PC-9 (cell line): ENCODE measurements around the gene TMEM44. TPM values are rescaled to one million over a fixed set of nuclear protein-coding genes. Genes with fewer than 3 reads are reported as not detected.

ENCODE experiments used
- BruUV-seq: library from RNA; stranded (reverse); fragments of 400-500 nt; replicated peaks from 2 replicates; lab custom pipeline; 2021; lab: Mats Ljungman, UMichigan
- CTCF ChIA-PET: fragments of 300-600 bp; sonication (Branson Sonifier 250); formaldehyde crosslinking; loops from one replicate; lab custom pipeline; 2022; ENCODE audit warnings: antibody characterized with exemption; lab: Charles Lee
- POLR2A ChIA-PET: fragments of 300-600 bp; sonication (Branson Sonifier 250); formaldehyde crosslinking; loops from one replicate; lab custom pipeline; 2022; ENCODE audit warnings: antibody characterized with exemption; ENCODE audit not compliant: unreplicated experiment; lab: Charles Lee
- DNase-seq, 2 experiments: peaks; one replicate each; pipeline versions ENCODE4 v3.0.0 to v3.0.0-alpha.2; 2015 to 2022; ENCODE audit warnings: mixed read lengths in 1 of 2
- H2AFZ ChIP-seq: fragments of 200-600 bp; sonication (generic); 2 replicates; pipeline ENCODE4 v1.8.1; 2017; ENCODE audit warnings: antibody characterized with exemption
- H3F3A ChIP-seq: fragments of 200-600 bp; sonication (generic); 2 replicates; pipeline ENCODE4 v1.8.1; 2017; ENCODE audit warnings: antibody characterized with exemption, mild to moderate bottlenecking, low read depth; ENCODE audit not compliant: insufficient read depth
- H3K27ac ChIP-seq: fragments of 200-600 bp; sonication (generic); 2 replicates; pipeline ENCODE4 v1.6.1; 2016; ENCODE audit warnings: mixed run types
- H3K27me3 ChIP-seq: fragments of 200-600 bp; sonication (generic); 2 replicates; pipeline ENCODE4 v1.6.1; 2016; ENCODE audit warnings: low read depth, mixed run types; ENCODE audit not compliant: insufficient read depth
- H3K36me3 ChIP-seq: fragments of 200-600 bp; sonication (generic); 2 replicates; pipeline ENCODE4 v1.6.1; 2016; ENCODE audit warnings: low read depth, mixed run types
- H3K4me1 ChIP-seq: fragments of 200-600 bp; sonication (generic); replicated peaks from 2 replicates; pipeline ENCODE4 v1.6.1; 2016; ENCODE audit warnings: mixed run types; ENCODE audit not compliant: insufficient read depth
- H3K4me2 ChIP-seq: fragments of 200-600 bp; sonication (generic); 2 replicates; pipeline ENCODE4 v1.6.1; 2017; ENCODE audit warnings: mixed run types
- H3K4me3 ChIP-seq: fragments of 200-600 bp; sonication (generic); 2 replicates; pipeline ENCODE4 v1.6.1; 2016; ENCODE audit warnings: mixed run types
- H3K79me2 ChIP-seq: fragments of 200-600 bp; sonication (generic); 2 replicates; pipeline ENCODE4 v1.6.1; 2017; ENCODE audit warnings: low read depth, mixed run types
- H3K9me2 ChIP-seq: fragments of 200-600 bp; sonication (generic); 2 replicates; pipeline ENCODE4 v1.8.1; 2017; ENCODE audit warnings: mild to moderate bottlenecking; ENCODE audit not compliant: insufficient read depth
- H3K9me3 ChIP-seq: fragments of 200-600 bp; sonication (generic); 2 replicates; pipeline ENCODE4 v1.8.1; 2016; ENCODE audit warnings: low read depth; ENCODE audit not compliant: insufficient read depth
- H4K20me1 ChIP-seq: fragments of 200-600 bp; sonication (generic); 2 replicates; pipeline ENCODE4 v1.8.1; 2017; ENCODE audit not compliant: insufficient read depth
- CTCF ChIP-seq: fragments of 200-600 bp; sonication (generic); conservative IDR thresholded peaks from 2 replicates; pipeline ENCODE4 v1.6.1; 2017; ENCODE audit warnings: mixed run types, antibody characterized with exemption, mild to moderate bottlenecking, moderate library complexity
- EZH2 ChIP-seq: fragments of 200-600 bp; sonication (generic); IDR thresholded peaks from 2 replicates; pipeline ENCODE4 v1.8.0; 2017; ENCODE audit warnings: antibody characterized with exemption, low read depth
- intact Hi-C: fragments of 100-400 bp; cut with micrococcal nuclease; formaldehyde crosslinking; loops from one replicate; pipeline ENCODE4 v1.10.0; 2022; ENCODE audit not compliant: unreplicated experiment
- total RNA-seq: library from RNA; stranded (reverse); gene quantifications from 2 replicates; pipeline ENCODE4 v1.2.3, GENCODE V29; 2021

The TMEM44 gene
- total RNA-seq, 1 experiment from 2014 or later: 37.5 TPM

GRCh38 chr3:194621947-194622346, 11.3 kb downstream of the TMEM44 start:
- ChIA-PET CTCF (interaction anchor here (0.7 kb wide), 2 partner anchors 19 to 935 kb away, joined by 3 to 7 read pairs; no protein-coding TSS in a partner anchor), POLR2A (no interaction called here)
- Histone ChIP-seq H3K79me2 (no peaks in the 10 kb centered on the region), H4K20me1 (no peaks in the 10 kb centered on the region), H3K27ac (no peak overlapping the region), H3K27me3 (no peaks in the 10 kb centered on the region), H2AFZ (no peak overlapping the region), H3F3A (no peaks in the 10 kb centered on the region), H3K4me3 (no peak overlapping the region), H3K36me3 (no peaks in the 10 kb centered on the region), H3K4me1 (0 out of 2 replicates have a peak, but pooled peaks cover 4% of the 10 kb centered on the region), H3K9me3 (0 out of 2 replicates have a peak, but pooled peaks cover 4% of the 10 kb centered on the region), H3K9me2 (no peaks in the 10 kb centered on the region), H3K4me2 (no peak overlapping the region)
- no TSS peak for BruUV-seq
- intact Hi-C loops: no loop called here
- no peak for DNase-seq
- no peak for TF ChIP-seq EZH2

- TF ChIP-seq CTCF: no peak
- no peak for TF ChIP-seq EZH2
- Histone ChIP-seq H3K27me3 (no peaks in the 10 kb centered on the region), H3F3A (no peaks in the 10 kb centered on the region), H3K36me3 (no peaks in the 10 kb centered on the region), H3K79me2 (no peaks in the 10 kb centered on the region), H4K20me1 (no peaks in the 10 kb centered on the region), H3K4me3 (no peak overlapping the region), H3K9me2 (no peaks in the 10 kb centered on the region), H3K27ac (no peak overlapping the region), H3K4me1 (0 out of 2 replicates have a peak, but pooled peaks cover 4% of the 10 kb centered on the region), H3K9me3 (0 out of 2 replicates have a peak, but pooled peaks cover 4% of the 10 kb centered on the region), H2AFZ (no peak overlapping the region), H3K4me2 (no peak overlapping the region)
- intact Hi-C loops: no loop called here
- BruUV-seq: no TSS peak
- no peak for DNase-seq
- ChIA-PET POLR2A (no interaction called here), CTCF (interaction anchor here (0.7 kb wide), 1 partner anchor 14 kb away, joined by 19 read pairs; no protein-coding TSS in a partner anchor)
Measured at GRCh38 chr3:194620196-194620595, 13.0 kb downstream of the TMEM44 start.

- Histone ChIP-seq H3K27me3 (no peaks in the 10 kb centered on the region), H3K4me3 (no peak overlapping the region), H3K4me1 (0 out of 2 replicates have a peak, but pooled peaks cover 4% of the 10 kb centered on the region), H3K9me3 (0 out of 2 replicates have a peak, but pooled peaks cover 4% of the 10 kb centered on the region), H3F3A (no peaks in the 10 kb centered on the region), H3K9me2 (no peaks in the 10 kb centered on the region), H3K4me2 (no peak overlapping the region), H3K27ac (no peak overlapping the region), H3K36me3 (no peaks in the 10 kb centered on the region), H2AFZ (no peak overlapping the region), H3K79me2 (no peaks in the 10 kb centered on the region), H4K20me1 (no peaks in the 10 kb centered on the region)
- DNase-seq: no peak
- POLR2A ChIA-PET: no interaction called here
- CTCF ChIA-PET: no interaction called here
- intact Hi-C loops: no loop called here
- TF ChIP-seq CTCF (no peak), EZH2 (no peak)
- BruUV-seq: no TSS peak
Measured at GRCh38 chr3:194619741-194620140, 13.5 kb downstream of the TMEM44 start.
